Stomach (tissue), 4 donors: ENCODE results near the gene CRYAA.
"Not testable (repeated sequence)": the region's sequence is repeated elsewhere in the genome, so short reads cannot be mapped to it uniquely, and the experiment has no call there.

Experiments used
- POLR2A ChIP-seq, 4 donors: fragments of 450-650 bp; IDR thresholded peaks; one replicate each; pipeline ENCODE4 v1.6.1; 2016; ENCODE audit warnings: antibody characterized with exemption in 4 of 4, control low read depth in 2 of 4, mild to moderate bottlenecking in 1 of 4, moderate library complexity in 1 of 4
- POLR2AphosphoS5 ChIP-seq, 3 donors: sonication (generic); formaldehyde crosslinking; IDR thresholded peaks; one replicate each; pipeline ENCODE4 v1.6.1; 2016; ENCODE audit warnings: antibody characterized with exemption in 3 of 3
- TF ChIP-seq, protein P1 (sequence below), 7 experiments: fragments of 450-650 bp in 4 of 7; fragments of 200-600 bp in 3 of 7; sonication (generic) in 3 of 7; IDR thresholded peaks; one replicate each; pipeline ENCODE4 v1.5.1; 2016 to 2019; ENCODE audit warnings: antibody characterized with exemption in 7 of 7, control low read depth in 2 of 7, mild to moderate bottlenecking in 1 of 7

DNA sequence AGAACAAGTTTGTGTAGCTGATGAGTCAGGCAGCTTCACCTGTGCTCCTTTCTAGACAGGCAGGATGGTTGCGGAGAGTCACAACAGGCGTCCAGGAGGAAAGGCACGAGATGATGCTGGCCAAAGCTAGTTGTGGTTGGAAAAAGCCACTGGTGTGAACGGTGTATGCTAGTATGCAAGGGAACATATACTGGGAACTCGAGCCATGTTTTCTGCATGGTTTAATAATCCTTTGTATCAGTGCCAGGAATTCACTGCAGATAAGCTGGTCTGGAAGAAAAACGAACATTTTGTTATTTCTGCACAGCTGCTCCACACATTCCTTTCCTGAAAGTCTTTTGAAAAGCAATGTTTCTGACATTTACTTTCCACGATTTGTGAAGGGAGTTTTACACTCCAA lies 38.7 kb upstream of the CRYAA start:
- TF ChIP-seq, protein P1, sequence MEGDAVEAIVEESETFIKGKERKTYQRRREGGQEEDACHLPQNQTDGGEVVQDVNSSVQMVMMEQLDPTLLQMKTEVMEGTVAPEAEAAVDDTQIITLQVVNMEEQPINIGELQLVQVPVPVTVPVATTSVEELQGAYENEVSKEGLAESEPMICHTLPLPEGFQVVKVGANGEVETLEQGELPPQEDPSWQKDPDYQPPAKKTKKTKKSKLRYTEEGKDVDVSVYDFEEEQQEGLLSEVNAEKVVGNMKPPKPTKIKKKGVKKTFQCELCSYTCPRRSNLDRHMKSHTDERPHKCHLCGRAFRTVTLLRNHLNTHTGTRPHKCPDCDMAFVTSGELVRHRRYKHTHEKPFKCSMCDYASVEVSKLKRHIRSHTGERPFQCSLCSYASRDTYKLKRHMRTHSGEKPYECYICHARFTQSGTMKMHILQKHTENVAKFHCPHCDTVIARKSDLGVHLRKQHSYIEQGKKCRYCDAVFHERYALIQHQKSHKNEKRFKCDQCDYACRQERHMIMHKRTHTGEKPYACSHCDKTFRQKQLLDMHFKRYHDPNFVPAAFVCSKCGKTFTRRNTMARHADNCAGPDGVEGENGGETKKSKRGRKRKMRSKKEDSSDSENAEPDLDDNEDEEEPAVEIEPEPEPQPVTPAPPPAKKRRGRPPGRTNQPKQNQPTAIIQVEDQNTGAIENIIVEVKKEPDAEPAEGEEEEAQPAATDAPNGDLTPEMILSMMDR (IDR thresholded peaks at IDR 0.05): not testable (repeated sequence)
- TF ChIP-seq POLR2A, POLR2AphosphoS5 (IDR thresholded peaks at IDR 0.05): not testable (repeated sequence)
